HG02852 (cell line): ENCODE data around the gene NF1.
"Not testable (repeated sequence)": the region's sequence is repeated elsewhere in the genome, so short reads cannot be mapped to it uniquely, and the experiment has no call there.

Experiments
- ATAC-seq: cut with Tn5 transposase; IDR thresholded peaks from one replicate; pipeline ENCODE4 v1.9.1; 2021; ENCODE audit warnings: mild to moderate bottlenecking, moderate library complexity; ENCODE audit not compliant: unreplicated experiment

Gene NF1

DNA sequence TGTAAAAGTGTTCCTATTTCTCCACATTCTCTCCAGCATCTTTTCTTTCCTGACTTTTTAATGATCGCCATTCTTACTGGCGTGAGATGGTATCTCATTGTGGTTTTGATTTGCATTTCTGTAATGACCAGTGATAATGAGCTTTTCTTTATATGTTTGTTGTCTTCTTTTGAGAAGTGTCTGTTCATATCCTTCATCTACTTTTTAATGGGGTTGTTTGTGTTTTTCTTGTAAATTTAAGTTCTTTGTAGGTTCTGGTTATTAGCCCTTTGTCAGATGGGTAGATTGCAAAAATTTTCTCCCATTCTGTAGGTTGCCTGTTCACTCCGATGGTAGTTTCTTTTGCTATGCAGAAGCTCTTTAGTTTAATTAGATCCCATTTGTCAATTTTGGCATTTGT lies 81.4 kb downstream of the NF1 start:
- ATAC-seq: not testable (repeated sequence)

DNA sequence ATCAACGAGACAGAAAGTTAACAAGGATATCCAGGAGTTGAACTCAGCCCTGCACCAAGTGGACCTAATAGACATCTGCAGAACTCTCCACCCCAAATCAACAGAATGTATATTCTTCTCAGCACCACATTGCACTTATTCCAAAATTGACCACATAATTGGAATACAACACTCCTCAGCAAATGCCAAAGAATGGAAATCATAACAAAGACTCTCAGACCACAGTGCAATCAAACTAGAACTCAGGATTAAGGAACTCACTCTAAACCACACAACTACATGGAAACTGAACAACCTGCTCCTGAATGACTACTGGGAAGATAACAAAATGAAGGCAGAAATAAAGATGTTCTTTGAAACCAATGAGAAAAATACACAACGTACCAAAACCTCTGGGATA lies 84.2 kb downstream of the NF1 start:
- not testable (repeated sequence) for ATAC-seq

- no peak for ATAC-seq
These were observed 100.5 kb downstream of the NF1 start for GRCh38 chr17:31195305-31195704.

GRCh38 chr17:31198026-31198425 lies 103.2 kb downstream of the NF1 start:
- no peak for ATAC-seq

GRCh38 chr17:31198666-31199065 lies 103.9 kb downstream of the NF1 start:
- ATAC-seq: not testable (repeated sequence)

- ATAC-seq: no peak
These were observed 105.5 kb downstream of the NF1 start for GRCh38 chr17:31200287-31200686.

- ATAC-seq: no peak
These were observed 108.2 kb downstream of the NF1 start for GRCh38 chr17:31202968-31203367.

DNA sequence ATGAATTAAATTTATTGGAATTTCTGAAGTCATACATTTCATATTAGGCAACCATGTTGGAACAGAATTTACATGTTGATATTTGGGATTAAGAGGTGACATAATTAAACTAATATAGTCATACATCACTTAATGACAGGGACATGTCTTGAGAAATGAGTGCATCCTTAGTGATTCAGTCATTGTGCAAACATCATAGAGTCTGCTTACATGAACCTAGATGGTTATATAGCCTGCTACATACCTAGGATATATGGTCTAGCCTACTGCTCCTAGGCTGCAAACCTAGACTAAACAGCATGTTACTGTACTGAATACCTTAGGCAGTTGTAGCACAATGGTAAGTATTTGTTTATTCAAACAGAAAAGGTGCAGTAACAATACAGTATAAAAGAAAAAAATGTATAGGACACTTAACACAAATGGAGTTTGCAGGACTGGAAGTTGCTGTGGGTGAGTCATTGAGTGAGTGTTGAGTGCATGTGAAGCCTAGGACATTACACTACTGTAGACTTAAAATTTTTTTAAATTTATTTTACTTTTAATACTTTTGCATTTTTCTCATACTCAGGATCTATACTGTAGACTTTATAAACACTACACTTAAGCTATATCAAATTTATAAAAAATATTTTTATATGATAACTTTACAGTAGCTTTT lies 116.7 kb downstream of the NF1 start:
- no peak for ATAC-seq

DNA sequence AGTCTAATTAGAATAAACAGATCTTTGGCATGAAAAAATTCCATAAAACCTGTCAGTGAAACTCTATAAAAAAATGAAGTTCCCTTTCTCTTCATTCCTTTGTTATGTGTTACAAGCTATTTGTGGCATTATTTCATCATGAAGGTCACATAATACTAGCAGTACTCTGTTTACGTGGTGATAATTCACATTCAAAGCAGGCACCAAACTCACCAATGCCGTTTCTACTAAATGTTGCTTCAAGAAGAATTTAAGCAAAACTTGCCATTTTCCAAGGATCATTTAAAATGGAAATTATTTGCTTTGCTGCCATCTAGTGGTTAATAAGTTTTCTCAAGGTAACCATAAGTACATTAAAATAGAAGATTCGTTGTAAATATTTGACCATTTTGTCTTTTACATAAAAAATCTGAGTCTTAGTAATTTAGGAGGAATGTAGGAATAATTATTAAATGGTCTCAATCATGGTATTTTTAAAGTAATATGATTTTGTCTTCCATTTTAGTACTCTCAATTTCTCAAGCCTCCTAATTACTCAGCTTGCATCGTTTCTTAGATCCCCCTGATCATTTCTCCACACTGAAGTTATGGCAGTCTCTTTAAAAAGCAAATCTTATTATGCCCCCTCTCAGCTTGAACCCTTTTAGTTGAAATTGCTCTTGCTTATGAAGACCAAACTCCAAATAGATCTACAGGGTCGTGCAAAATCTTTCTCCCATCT lies 121.4 kb downstream of the NF1 start:
- ATAC-seq: no peak

DNA sequence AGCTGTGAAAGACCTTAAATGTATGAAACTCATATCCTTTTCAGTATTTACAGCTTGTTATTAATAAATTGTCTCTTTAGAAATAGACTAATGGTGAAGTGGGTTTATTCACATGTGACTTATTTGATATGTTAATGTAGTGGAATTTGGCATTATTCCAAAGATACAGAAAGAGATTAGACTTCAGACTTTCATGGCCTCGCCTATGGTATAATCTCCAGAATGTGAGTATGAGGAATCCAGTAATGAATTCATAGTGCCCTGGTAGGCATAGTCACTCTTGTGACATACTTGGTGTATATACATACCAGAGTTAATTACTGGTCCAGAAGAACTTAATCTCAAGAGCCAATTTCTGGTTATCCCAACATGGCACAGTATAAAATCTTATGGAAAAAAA lies 129.6 kb downstream of the NF1 start:
- ATAC-seq: no peak

- ATAC-seq: no peak
These were observed 131.1 kb downstream of the NF1 start for GRCh38 chr17:31225831-31226230.

- no peak for ATAC-seq
These were observed 131.6 kb downstream of the NF1 start for GRCh38 chr17:31226373-31226772.

DNA sequence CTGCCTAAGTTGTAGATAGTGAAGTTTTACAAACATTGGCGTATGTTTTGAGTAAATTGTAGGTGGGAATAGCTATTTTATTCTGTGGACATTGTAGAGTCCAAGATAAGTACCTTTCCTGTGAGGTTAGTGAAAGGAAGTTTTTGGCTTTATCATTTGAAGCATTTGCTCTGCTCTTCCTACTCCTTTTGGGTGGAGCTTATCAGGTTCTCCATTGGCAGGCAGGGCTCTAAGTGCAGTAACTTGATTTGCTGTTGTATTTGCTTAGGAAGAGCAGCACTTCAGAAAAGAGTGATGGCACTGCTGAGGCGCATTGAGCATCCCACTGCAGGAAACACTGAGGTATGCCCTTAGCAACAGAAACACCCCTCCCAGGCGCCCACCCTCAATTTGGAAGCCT lies 132.2 kb downstream of the NF1 start:
- ATAC-seq: no peak

DNA sequence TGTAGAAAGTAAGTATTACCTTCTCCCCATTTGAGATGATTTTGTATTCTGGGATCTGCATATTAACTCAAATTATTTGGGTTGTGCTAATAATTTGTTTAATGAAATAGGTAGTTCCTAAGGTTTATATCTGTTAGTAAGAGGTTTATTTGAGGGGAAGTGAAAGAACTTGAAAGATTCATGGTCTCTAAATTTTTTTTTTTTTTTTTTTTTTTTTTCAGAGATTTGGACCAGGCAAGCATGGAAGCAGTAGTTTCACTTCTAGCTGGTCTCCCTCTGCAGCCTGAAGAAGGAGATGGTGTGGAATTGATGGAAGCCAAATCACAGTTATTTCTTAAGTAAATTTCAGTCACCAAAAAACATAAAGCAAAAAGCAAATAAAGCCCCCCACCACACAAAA lies 137.1 kb downstream of the NF1 start:
- ATAC-seq: no peak

- no peak for ATAC-seq
These were observed 140.3 kb downstream of the NF1 start for GRCh38 chr17:31235110-31235509.

DNA sequence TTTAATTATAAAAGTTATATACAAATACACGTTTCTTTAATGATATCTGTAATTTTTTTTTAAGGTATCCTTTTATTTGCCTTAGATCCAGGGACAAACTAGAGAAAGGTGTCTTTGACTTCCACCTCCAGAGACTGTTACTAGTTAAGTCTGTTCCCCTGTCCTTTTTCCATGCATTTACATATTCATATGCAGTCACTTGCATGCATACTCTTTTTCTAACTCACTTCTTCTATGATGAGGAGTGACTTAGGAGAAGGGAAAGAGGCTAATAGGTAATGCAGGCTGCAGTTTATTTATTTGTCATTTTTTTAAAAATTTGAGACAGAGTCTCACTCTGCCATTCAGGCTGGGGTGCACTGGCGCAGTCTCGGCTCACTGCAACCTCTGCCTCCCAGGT lies 141.4 kb downstream of the NF1 start:
- ATAC-seq: no peak

DNA sequence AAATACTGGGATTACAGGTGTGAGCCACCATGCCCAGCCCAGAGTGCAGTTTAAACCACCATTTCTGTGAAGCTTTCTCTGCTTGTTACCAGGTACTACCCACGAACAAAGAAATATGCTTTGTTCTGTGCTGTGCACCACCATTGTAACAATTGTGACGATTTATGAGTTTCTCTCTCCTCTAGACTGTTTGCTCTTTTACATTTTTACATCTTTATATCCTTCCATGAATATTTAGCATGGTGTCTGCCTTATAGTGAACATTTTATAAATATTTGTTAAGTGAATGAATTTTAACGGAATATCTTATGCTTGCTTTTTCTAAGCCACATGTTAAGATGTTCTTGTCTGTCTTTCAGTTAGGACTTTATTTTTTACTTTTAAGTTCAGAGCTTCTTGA lies 141.9 kb downstream of the NF1 start:
- ATAC-seq: no peak

DNA sequence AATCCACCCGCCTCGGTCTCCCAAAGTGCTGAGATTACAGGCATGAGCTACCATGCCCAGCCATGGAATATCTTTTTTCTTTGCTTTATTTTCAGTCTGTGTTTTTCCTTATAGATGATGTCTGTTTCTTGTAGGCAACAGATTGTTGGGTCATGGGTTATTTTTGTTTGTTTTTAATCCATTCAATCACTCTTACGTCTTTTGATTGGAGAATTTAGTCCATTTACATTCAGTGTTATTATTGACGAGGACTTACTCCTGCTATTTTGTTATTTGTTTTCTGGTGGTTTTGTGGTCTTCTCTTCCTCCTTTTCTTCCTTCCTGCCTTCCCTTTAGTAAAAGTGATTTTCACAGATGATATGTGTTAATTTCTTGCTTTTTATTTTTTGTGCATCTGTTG lies 146.3 kb downstream of the NF1 start:
- ATAC-seq: no peak

- ATAC-seq: no peak
These were observed 154.4 kb downstream of the NF1 start for GRCh38 chr17:31248986-31249834.

- no peak for ATAC-seq
These were observed 155.0 kb downstream of the NF1 start for GRCh38 chr17:31249835-31250141.

GRCh38 chr17:31250229-31250628 lies 155.5 kb downstream of the NF1 start:
- ATAC-seq: no peak
